WTC11 (cell line): ENCODE results near the gene WDR27. TPM values are rescaled to one million over a fixed set of nuclear protein-coding genes. Genes with fewer than 3 reads are reported as not detected.

Experiments used
- ATAC-seq: fragments of 200-7000 bp; cut with Tn5 transposase; 2 replicates; pipeline ENCODE4 v1.10.0; 2021; ENCODE audit warnings: mild to moderate bottlenecking, moderate library complexity
- CTCF ChIA-PET: fragments of 300-600 bp; sonication (Branson Sonifier 250); formaldehyde crosslinking; loops from one replicate; lab custom pipeline; 2021; ENCODE audit warnings: antibody characterized with exemption; lab: Charles Lee
- POLR2A ChIA-PET: fragments of 350-600 bp; sonication (Branson Sonifier 250); formaldehyde crosslinking; loops from one replicate; lab custom pipeline; 2021; ENCODE audit warnings: antibody characterized with exemption; lab: Charles Lee
- DNase-seq: peaks from one replicate; pipeline ENCODE4 v3.0.0; 2021; ENCODE audit warnings: low spot score
- H3K27ac Mint-ChIP-seq: 2 replicates; pipeline ENCODE4 v1.8.0; 2021; ENCODE audit warnings: mixed read lengths
- H3K27me3 Mint-ChIP-seq: 2 replicates; pipeline ENCODE4 v1.8.0; 2021; ENCODE audit warnings: low read depth, mild to moderate bottlenecking, moderate library complexity, mixed read lengths
- H3K36me3 Mint-ChIP-seq: 2 replicates; pipeline ENCODE4 v1.8.0; 2021; ENCODE audit warnings: mixed read lengths
- H3K4me1 Mint-ChIP-seq: 2 replicates; pipeline ENCODE4 v1.8.0; 2022; ENCODE audit warnings: mixed read lengths
- H3K4me3 Mint-ChIP-seq: 2 replicates; pipeline ENCODE4 v1.8.0; 2021; ENCODE audit warnings: mild to moderate bottlenecking, moderate library complexity, mixed read lengths
- H3K9me3 Mint-ChIP-seq: 2 replicates; pipeline ENCODE4 v1.8.0; 2021; ENCODE audit warnings: mixed read lengths
- ARID4B ChIP-seq: sonication (generic); formaldehyde crosslinking; IDR thresholded peaks from 2 replicates; pipeline ENCODE4 v1.8.0; 2023; ENCODE audit warnings: missing genetic modification reagents, mild to moderate bottlenecking, borderline replicate concordance
- ATF6 ChIP-seq: sonication (generic); formaldehyde crosslinking; IDR thresholded peaks from 2 replicates; pipeline ENCODE4 v1.8.1; 2023; ENCODE audit warnings: mild to moderate bottlenecking, missing genetic modification reagents
- CBFB ChIP-seq: sonication (generic); formaldehyde crosslinking; IDR thresholded peaks from 2 replicates; pipeline ENCODE4 v1.8.1; 2022; ENCODE audit warnings: mild to moderate bottlenecking, low read depth, missing genetic modification reagents
- CREB1 ChIP-seq: sonication (generic); formaldehyde crosslinking; IDR thresholded peaks from 2 replicates; pipeline ENCODE4 v1.8.0; 2023; ENCODE audit warnings: mild to moderate bottlenecking, missing genetic modification reagents
- ERG ChIP-seq: fragments of 250-450 bp; sonication (Bioruptor Pico); IDR thresholded peaks from 2 replicates; pipeline ENCODE4 v1.8.0; 2021; ENCODE audit warnings: mild to moderate bottlenecking
- FOXJ3 ChIP-seq: sonication (generic); formaldehyde crosslinking; IDR thresholded peaks from 2 replicates; pipeline ENCODE4 v1.9.0; 2021; ENCODE audit warnings: missing genetic modification reagents, mild to moderate bottlenecking, borderline replicate concordance
- GABPB1 ChIP-seq: sonication (generic); formaldehyde crosslinking; IDR thresholded peaks from 2 replicates; pipeline ENCODE4 v1.8.1; 2023; ENCODE audit warnings: mild to moderate bottlenecking, missing genetic modification reagents
- IRF1 ChIP-seq: sonication (generic); formaldehyde crosslinking; IDR thresholded peaks from 2 replicates; pipeline ENCODE4 v1.8.0; 2023; ENCODE audit warnings: missing genetic modification reagents
- JAZF1 ChIP-seq: fragments of 250-450 bp; sonication (Bioruptor Pico); IDR thresholded peaks from 2 replicates; pipeline ENCODE4 v1.9.0; 2021; ENCODE audit warnings: moderate library complexity, mild to moderate bottlenecking, inconsistent platforms
- MXD4 ChIP-seq: fragments of 250-450 bp; sonication (Bioruptor Pico); IDR thresholded peaks from 2 replicates; pipeline ENCODE4 v1.8.0; 2021; ENCODE audit warnings: mild to moderate bottlenecking, moderate library complexity, borderline replicate concordance
- MYBL2 ChIP-seq: sonication (generic); formaldehyde crosslinking; IDR thresholded peaks from 2 replicates; pipeline ENCODE4 v1.8.1; 2023; ENCODE audit warnings: mild to moderate bottlenecking, moderate library complexity, missing genetic modification reagents
- NFATC4 ChIP-seq: fragments of 250-450 bp; sonication (Bioruptor Pico); IDR thresholded peaks from 2 replicates; pipeline ENCODE4 v1.9.0; 2021; ENCODE audit warnings: mild to moderate bottlenecking
- PRRX2 ChIP-seq: fragments of 250-450 bp; sonication (Bioruptor Pico); IDR thresholded peaks from 2 replicates; pipeline ENCODE4 v1.8.0; 2021; ENCODE audit warnings: mild to moderate bottlenecking
- SMAD4 ChIP-seq: sonication (generic); formaldehyde crosslinking; IDR thresholded peaks from 2 replicates; pipeline ENCODE4 v1.8.0; 2022; ENCODE audit warnings: mild to moderate bottlenecking, missing genetic modification reagents
- ZBTB43 ChIP-seq: sonication (generic); formaldehyde crosslinking; IDR thresholded peaks from 2 replicates; pipeline ENCODE4 v1.8.1; 2023; ENCODE audit warnings: mild to moderate bottlenecking, missing genetic modification reagents
- ZNF396 ChIP-seq: fragments of 250-450 bp; sonication (Bioruptor Pico); IDR thresholded peaks from 2 replicates; pipeline ENCODE4 v1.8.0; 2021; ENCODE audit warnings: mild to moderate bottlenecking, moderate library complexity, borderline replicate concordance
- ZNF425 ChIP-seq: fragments of 250-450 bp; sonication (Bioruptor Pico); conservative IDR thresholded peaks from 2 replicates; pipeline ENCODE4 v1.9.0; 2021; ENCODE audit warnings: mild to moderate bottlenecking
- ZNF532 ChIP-seq: fragments of 250-450 bp; sonication (Bioruptor Pico); IDR thresholded peaks from 2 replicates; pipeline ENCODE4 v1.9.0; 2021; ENCODE audit warnings: mild to moderate bottlenecking, borderline replicate concordance
- total RNA-seq: library from RNA; stranded (reverse); gene quantifications from 3 replicates; pipeline ENCODE4 v1.2.3, GENCODE V29; 2021

The WDR27 gene
- total RNA-seq, 1 experiment from 2014 or later, result 126 TPM

GRCh38 chr6:169691260-169691659 lies 10.6 kb downstream of the WDR27 start:
- H3K4me3 Mint-ChIP-seq, result no peak overlapping the region
- ATAC-seq (no peak), DNase-seq (no peak)
- H3K9me3 Mint-ChIP-seq, result peaks cover 33% of the 10 kb centered on the region
- POLR2A ChIA-PET, result no interaction called here
- CTCF ChIA-PET, result no interaction called here
- H3K4me1 Mint-ChIP-seq, result peaks cover 11% of the 10 kb centered on the region
- TF ChIP-seq CREB1 (CRISPR knock-in tag) (no peak), ZNF396 (CRISPR knock-in tag) (no peak), SMAD4 (CRISPR knock-in tag) (no peak), ZNF532 (CRISPR knock-in tag) (no peak), PRRX2 (no peak), MXD4 (no peak), ATF6 (no peak), ZBTB43 (CRISPR knock-in tag) (no peak), NFATC4 (CRISPR knock-in tag) (no peak), MYBL2 (CRISPR knock-in tag) (no peak), ZNF425 (CRISPR knock-in tag) (no peak), CBFB (CRISPR knock-in tag) (no peak), ERG (CRISPR knock-in tag) (no peak), ARID4B (CRISPR knock-in tag) (no peak), IRF1 (no peak), GABPB1 (no peak), FOXJ3 (CRISPR knock-in tag) (no peak), JAZF1 (CRISPR knock-in tag) (no peak)
- no peak overlapping the region for H3K27ac Mint-ChIP-seq
- H3K36me3 Mint-ChIP-seq, result peaks cover 72% of the 10 kb centered on the region
- H3K27me3 Mint-ChIP-seq, result no peaks in the 10 kb centered on the region
